RKO (cell line): Measurements from ENCODE around the gene QPCTL.
"Not testable (repeated sequence)": the region's sequence is repeated elsewhere in the genome, so short reads cannot be mapped to it uniquely, and the experiment has no call there.

Experiments used
- DNase-seq: peaks from one replicate; pipeline ENCODE4 v3.0.0-alpha.2; 2016; ENCODE audit warnings: low spot score

QPCTL gene

GRCh38 chr19:45676851-45677263, 15.6 kb upstream of the QPCTL start:
- no peak for DNase-seq

GRCh38 chr19:45677351-45678230, 14.9 kb upstream of the QPCTL start:
- DNase-seq, result peak; percentile 92

- peak; percentile 88 for DNase-seq
Measured at GRCh38 chr19:45681391-45682015, 11.0 kb upstream of the QPCTL start.

GRCh38 chr19:45682117-45682516, 10.3 kb upstream of the QPCTL start:
- no peak for DNase-seq

GRCh38 chr19:45682908-45683307, 9.6 kb upstream of the QPCTL start:
- DNase-seq, result no peak

- DNase-seq, result not testable (repeated sequence)
Measured at GRCh38 chr19:45685045-45685444, 7.4 kb upstream of the QPCTL start.

GRCh38 chr19:45687599-45687998, 4.9 kb upstream of the QPCTL start:
- no peak for DNase-seq

- peak; percentile 94 for DNase-seq
Measured at GRCh38 chr19:45691516-45692186, 815 bp upstream of the QPCTL start, which contains the start of gene SNRPD2. SNRPD2 (minus strand) TSS chr19:45691953; CDS start chr19:45691888, 65 bp downstream.

- DNase-seq, result peak; percentile 75
Measured at GRCh38 chr19:45693106-45693788, 781 bp downstream of the QPCTL start.

GRCh38 chr19:45701676-45702075, 9.2 kb downstream of the QPCTL start:
- no peak for DNase-seq

GRCh38 chr19:45705115-45705514, 12.6 kb downstream of the QPCTL start:
- no peak for DNase-seq

GRCh38 chr19:45705710-45706415, 13.4 kb downstream of the QPCTL start:
- DNase-seq, result no peak

GRCh38 chr19:45710356-45711130, 18.1 kb downstream of the QPCTL start:
- no peak for DNase-seq

- no peak for DNase-seq
Measured at GRCh38 chr19:45711851-45712698, 19.6 kb downstream of the QPCTL start.

GRCh38 chr19:45712699-45713067, 20.2 kb downstream of the QPCTL start:
- no peak for DNase-seq

GRCh38 chr19:45713141-45713540, 20.7 kb downstream of the QPCTL start:
- DNase-seq, result no peak

GRCh38 chr19:45715139-45715538, 22.7 kb downstream of the QPCTL start:
- no peak for DNase-seq

- peak; percentile 33 for DNase-seq
Measured at GRCh38 chr19:45716359-45717130, 24.1 kb downstream of the QPCTL start.
